Osteoblast (primary cell): ENCODE results near the gene CCDC170. TPM values are rescaled to one million over a fixed set of nuclear protein-coding genes. Genes with fewer than 3 reads are reported as not detected.

Source experiments
- DNase-seq: peaks from one replicate; pipeline ENCODE4 v3.0.0; 2011; ENCODE audit warnings: low spot score, mixed read lengths; ENCODE audit not compliant: insufficient read length; ENCODE audit errors: missing footprints
- H2AFZ ChIP-seq: 2 replicates; pipeline ENCODE4 v1.6.0; 2011; ENCODE audit warnings: mild to moderate bottlenecking, low read length
- H3K27ac ChIP-seq: 2 replicates; pipeline ENCODE4 v1.5.1; 2011; ENCODE audit warnings: mild to moderate bottlenecking, low read depth, low read length, moderate library complexity
- H3K27me3 ChIP-seq: 2 replicates; pipeline ENCODE4 v1.6.0; 2012; ENCODE audit warnings: mild to moderate bottlenecking, control low read depth, inconsistent platforms, low read length, moderate library complexity; ENCODE audit not compliant: insufficient read depth
- H3K36me3 ChIP-seq: 2 replicates; pipeline ENCODE4 v1.5.1; 2011; ENCODE audit warnings: mild to moderate bottlenecking, low read length, control low read depth, moderate library complexity; ENCODE audit not compliant: insufficient read depth
- H3K4me1 ChIP-seq: 2 replicates; pipeline ENCODE4 v1.5.1; 2011; ENCODE audit warnings: mild to moderate bottlenecking, low read length, control low read depth, moderate library complexity; ENCODE audit not compliant: insufficient read depth
- H3K4me2 ChIP-seq: 2 replicates; pipeline ENCODE4 v1.6.0; 2011; ENCODE audit warnings: mild to moderate bottlenecking, low read length; ENCODE audit not compliant: insufficient read depth
- H3K4me3 ChIP-seq: fragments of 200-600 bp; sonication (generic); 3 replicates; pipeline ENCODE4 v1.5.1; 2012; ENCODE audit warnings: mild to moderate bottlenecking, low read length, inconsistent platforms; ENCODE audit not compliant: insufficient read depth
- H3K79me2 ChIP-seq: 2 replicates; pipeline ENCODE4 v1.6.0; 2012; ENCODE audit warnings: mild to moderate bottlenecking, low read length, control low read depth, inconsistent platforms; ENCODE audit not compliant: insufficient read depth
- H3K9me3 ChIP-seq: 2 replicates; pipeline ENCODE4 v1.5.1; 2011; ENCODE audit warnings: low read depth, low read length, control low read depth
- H4K20me1 ChIP-seq: 2 replicates; pipeline ENCODE4 v1.6.0; 2012; ENCODE audit warnings: mild to moderate bottlenecking, low read length, control low read depth; ENCODE audit not compliant: insufficient read depth
- CTCF ChIP-seq: IDR thresholded peaks from 2 replicates; pipeline ENCODE4 v1.5.1; 2011; ENCODE audit warnings: mild to moderate bottlenecking, low read depth, low read length, moderate library complexity; ENCODE audit errors: extremely low read depth
- total RNA-seq: library from RNA; depleted of rRNA; stranded (reverse); fragments of >200 nt; gene quantifications from 2 replicates; pipeline ENCODE4 v1.2.3, GENCODE V29; 2012

The CCDC170 gene
- total RNA-seq, 1 donor = 1.8 TPM

DNA sequence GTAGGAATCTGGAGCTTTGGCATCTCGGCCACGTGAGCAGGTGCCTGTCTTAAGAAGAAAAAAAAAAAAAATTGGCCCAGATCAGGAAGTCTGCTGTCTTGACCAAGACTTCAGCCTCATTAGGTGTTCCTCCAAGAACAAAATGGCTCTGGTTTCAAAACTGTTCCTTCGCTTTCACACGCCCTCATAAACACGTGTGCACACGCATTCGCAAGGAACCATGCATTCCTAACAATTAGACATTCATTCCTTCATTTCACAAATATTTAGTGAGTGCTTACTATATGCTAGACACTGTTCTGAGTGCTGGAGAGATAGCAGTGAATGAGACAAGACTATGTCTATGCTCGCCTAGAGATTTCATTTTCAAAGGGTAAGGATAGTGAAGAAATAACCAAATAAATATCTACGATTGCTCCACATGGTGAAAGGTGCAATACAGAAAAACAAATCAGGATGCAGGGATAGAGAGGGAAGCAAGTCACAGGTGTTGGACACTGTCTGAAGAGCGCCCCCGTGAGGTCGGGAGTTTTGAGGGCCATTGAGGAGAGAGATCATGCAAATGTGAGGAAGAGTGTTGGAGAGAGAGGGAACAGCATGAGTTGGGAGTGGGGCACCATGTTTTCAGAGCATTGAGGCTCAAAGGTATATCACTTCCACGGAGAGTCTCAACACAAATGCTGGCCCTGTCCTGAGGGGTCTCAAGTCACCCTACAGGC is 53.3 kb downstream of the CCDC170 start:
- Histone ChIP-seq H3K9me3 (peaks cover 3% of the 10 kb centered on the region), H3K36me3 (no peaks in the 10 kb centered on the region), H2AFZ (no peak overlapping the region), H3K27ac (no peak overlapping the region), H3K4me2 (no peak overlapping the region), H3K79me2 (no peaks in the 10 kb centered on the region), H3K27me3 (no peaks in the 10 kb centered on the region), H4K20me1 (no peaks in the 10 kb centered on the region), H3K4me1 (no peaks in the 10 kb centered on the region), H3K4me3 (no peak overlapping the region)
- TF ChIP-seq CTCF = no peak
- DNase-seq = no peak

GRCh38 chr6:151548201-151548600 is 54.4 kb downstream of the CCDC170 start:
- no peak overlapping the region for H3K27ac ChIP-seq
- TF ChIP-seq CTCF = no peak
- no peak overlapping the region for H2AFZ ChIP-seq
- no peaks in the 10 kb centered on the region for H3K79me2 ChIP-seq
- H3K27me3 ChIP-seq = no peaks in the 10 kb centered on the region
- H3K4me1 ChIP-seq = no peaks in the 10 kb centered on the region
- no peak overlapping the region for H3K4me3 ChIP-seq
- no peak for DNase-seq
- H3K4me2 ChIP-seq = no peak overlapping the region
- H3K36me3 ChIP-seq = no peaks in the 10 kb centered on the region
- no peaks in the 10 kb centered on the region for H4K20me1 ChIP-seq
- H3K9me3 ChIP-seq = peaks cover 3% of the 10 kb centered on the region

GRCh38 chr6:151549790-151550189 is 56.0 kb downstream of the CCDC170 start:
- H3K4me1 ChIP-seq = no peaks in the 10 kb centered on the region
- H4K20me1 ChIP-seq = no peaks in the 10 kb centered on the region
- H3K79me2 ChIP-seq = no peaks in the 10 kb centered on the region
- peaks cover 3% of the 10 kb centered on the region for H3K9me3 ChIP-seq
- TF ChIP-seq CTCF = no peak
- no peak overlapping the region for H3K4me3 ChIP-seq
- no peaks in the 10 kb centered on the region for H3K27me3 ChIP-seq
- no peaks in the 10 kb centered on the region for H3K36me3 ChIP-seq
- DNase-seq = no peak
- no peak overlapping the region for H2AFZ ChIP-seq
- H3K27ac ChIP-seq = no peak overlapping the region
- no peak overlapping the region for H3K4me2 ChIP-seq

DNA sequence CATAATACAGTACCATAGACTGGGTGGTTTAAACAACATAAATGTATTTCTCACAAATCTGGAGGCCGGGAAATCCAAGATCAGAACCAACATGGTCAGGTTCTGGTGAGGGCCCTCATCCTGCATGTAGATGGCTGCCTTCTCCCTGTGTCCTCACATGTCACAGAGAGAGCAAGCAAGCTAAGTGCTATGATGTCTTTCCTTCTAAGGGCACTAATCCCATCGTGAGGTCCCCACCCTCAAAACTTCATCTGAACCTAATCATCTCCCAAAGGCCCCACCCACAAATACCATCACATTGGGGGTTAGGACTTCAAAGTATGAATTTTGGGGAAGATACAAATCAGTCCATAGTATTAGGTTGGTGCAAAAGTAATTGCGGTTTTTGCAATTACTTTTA is 56.8 kb downstream of the CCDC170 start:
- H2AFZ ChIP-seq = no peak overlapping the region
- H3K27ac ChIP-seq = no peak overlapping the region
- no peak for DNase-seq
- no peaks in the 10 kb centered on the region for H3K27me3 ChIP-seq
- H4K20me1 ChIP-seq = no peaks in the 10 kb centered on the region
- no peaks in the 10 kb centered on the region for H3K36me3 ChIP-seq
- peaks cover 3% of the 10 kb centered on the region for H3K9me3 ChIP-seq
- H3K4me3 ChIP-seq = no peak overlapping the region
- no peak for TF ChIP-seq CTCF
- H3K4me2 ChIP-seq = no peak overlapping the region
- H3K79me2 ChIP-seq = no peaks in the 10 kb centered on the region
- no peaks in the 10 kb centered on the region for H3K4me1 ChIP-seq
